NCI-H187 treated with DMSO at 0.1 percent for 48 hours (cell line): ENCODE measurements around the gene IVL.

Experiments
- DNase-seq: peaks from one replicate; lab custom pipeline; 2025; lab: John Stamatoyannopoulos, UW

Gene IVL

DNA sequence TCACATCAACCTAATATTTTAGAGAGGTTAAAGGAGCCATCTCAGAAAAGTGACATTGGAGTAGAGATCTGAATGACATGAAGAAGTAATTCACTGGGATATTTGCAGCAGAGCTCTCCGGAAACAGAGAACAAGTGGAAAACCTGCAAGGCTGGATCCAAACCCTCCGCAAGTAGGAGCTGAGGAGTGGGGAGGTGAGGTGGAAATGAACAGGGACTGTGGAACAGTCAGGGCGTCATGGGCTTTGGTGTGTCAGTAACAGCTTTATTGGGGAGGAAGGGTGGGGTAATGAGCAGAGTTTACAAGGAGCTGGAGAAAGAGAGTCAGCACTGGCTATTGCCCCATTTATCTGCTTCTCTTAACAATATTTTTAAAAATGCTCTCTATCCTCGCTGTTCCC lies 9.3 kb upstream of the IVL start:
- no peak for DNase-seq

DNA sequence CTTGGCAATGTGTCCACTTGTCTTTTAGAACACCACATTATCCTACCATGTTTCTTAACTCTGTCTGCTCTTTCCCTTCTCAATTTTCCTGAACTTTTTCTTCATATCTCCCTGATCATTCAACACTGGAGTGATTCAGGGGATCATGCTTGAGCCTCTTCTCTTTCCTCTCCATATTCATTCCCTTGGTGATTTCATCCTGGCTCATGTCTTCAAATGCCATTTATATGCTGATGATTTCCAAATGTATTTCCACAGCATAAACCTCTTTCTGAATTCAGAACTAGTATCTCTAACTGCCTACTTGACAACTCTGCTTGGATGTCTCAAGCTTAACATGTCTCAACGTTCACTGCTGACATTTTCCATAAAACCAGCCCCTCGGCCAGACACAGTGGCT lies 8.5 kb upstream of the IVL start:
- no peak for DNase-seq

DNA sequence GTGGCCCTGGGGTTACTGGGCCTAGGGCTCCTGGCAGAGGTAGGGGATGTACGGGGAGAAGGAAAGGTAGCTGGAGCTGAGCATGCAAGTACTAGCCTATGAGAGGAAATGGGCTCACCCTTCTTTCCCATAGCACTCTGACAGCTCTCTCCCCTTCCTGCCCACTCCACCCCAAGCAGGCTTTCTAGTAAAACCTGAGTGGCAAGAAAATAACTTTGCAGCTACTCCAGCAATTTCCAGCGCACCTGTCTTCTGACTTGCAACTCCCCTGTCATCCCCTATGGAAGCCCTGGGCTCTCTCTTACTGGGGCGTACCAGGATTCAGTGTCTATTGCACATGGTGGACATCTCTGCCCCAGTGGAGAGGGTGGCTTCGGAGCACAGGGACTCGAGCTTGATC lies 6.7 kb upstream of the IVL start:
- no peak for DNase-seq

GRCh38 chr1:152902636-152903035 lies 5.7 kb upstream of the IVL start:
- peak; percentile 68 for DNase-seq

- no peak for DNase-seq
Observed at GRCh38 chr1:152904688-152905440, 3.5 kb upstream of the IVL start.

DNA sequence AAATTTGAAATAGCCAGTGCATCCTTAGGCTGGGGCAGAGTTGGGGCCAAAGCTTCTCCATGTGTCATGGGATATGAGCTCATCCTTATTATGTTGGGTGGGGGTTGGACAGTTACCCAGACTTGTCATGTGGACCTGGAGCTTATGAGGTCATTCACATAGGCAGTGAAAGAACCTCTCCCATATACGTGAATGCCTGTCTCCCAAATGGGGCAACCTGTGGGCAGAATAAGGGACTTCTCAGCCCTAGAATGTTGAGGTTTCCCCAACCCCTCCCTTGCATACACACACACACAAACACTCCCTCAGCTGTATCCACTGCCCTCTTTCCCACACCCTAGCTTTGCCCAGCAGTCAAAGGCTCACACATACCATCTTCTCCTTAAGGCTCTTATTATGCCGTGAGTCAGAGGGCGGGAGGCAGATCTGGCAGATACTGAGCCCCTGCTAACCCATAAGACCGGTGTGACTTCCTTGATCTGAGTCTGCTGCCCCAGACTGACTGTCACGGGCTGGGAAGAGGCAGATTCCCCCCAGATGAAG lies 2.3 kb upstream of the IVL start:
- DNase-seq = no peak

DNA sequence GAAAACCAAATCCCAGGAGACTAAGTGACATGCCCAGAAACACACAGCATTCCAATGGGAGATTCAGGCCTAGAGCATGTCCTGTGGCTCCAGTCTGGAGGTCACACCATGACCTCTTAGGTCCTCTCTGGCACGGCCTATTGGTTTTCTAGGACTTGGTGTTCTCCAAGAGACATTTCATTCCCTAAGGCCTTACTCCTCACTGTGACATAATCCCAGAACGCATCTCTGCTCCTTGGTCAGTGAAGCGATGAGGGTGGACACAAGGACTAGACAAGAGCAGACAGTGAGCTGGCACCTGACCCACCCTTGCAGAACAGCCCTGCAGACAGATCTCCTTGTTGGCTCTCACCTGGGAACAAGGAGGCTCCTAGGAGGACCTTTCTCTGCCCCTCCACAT lies 860 bp downstream of the IVL start:
- no peak for DNase-seq

- DNase-seq = no peak
Observed at GRCh38 chr1:152912471-152912870, 4.1 kb downstream of the IVL start.

DNA sequence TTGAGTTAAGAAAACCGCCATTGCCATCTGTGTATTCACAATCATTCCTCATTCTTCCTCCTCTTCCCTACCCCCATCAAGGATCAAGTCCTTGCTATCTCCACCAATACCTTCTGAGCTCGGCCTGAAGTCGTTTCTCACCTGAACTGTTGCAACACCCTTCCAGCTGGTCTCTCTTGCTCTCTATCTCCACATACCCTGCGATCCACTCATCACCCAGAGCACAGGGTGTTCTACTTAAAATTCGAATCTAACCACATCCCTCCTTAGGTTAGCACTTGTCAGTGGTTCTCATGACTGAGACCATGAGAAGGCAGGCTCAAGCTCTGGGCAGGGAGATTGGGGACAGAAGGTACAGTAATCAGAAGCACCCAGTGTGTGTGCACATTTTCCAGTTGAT lies 4.6 kb downstream of the IVL start:
- no peak for DNase-seq

- DNase-seq = peak; percentile 35
Observed at GRCh38 chr1:152917794-152918193, 9.4 kb downstream of the IVL start.

DNA sequence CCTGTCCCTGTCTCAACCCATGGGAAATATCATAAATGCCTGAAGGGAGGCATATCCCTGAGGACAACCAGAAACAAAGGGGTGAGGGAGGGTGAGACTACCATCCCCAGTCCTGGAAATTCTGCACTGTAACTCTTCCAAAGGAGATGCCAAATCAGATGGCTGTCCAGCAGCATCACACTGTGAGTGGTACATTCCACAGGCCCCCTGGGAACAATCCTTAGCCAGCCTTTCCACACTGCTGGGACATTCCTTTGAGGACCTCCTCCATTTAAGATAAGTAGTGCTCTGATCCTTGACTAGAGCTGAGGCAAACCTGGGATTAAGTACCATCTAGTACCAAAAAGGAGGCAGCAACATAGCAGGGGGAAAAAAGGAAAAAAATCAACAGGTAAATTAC lies 10.7 kb downstream of the IVL start:
- no peak for DNase-seq

- DNase-seq = peak; percentile 83
Observed at GRCh38 chr1:152924191-152924590, 15.8 kb downstream of the IVL start.

DNA sequence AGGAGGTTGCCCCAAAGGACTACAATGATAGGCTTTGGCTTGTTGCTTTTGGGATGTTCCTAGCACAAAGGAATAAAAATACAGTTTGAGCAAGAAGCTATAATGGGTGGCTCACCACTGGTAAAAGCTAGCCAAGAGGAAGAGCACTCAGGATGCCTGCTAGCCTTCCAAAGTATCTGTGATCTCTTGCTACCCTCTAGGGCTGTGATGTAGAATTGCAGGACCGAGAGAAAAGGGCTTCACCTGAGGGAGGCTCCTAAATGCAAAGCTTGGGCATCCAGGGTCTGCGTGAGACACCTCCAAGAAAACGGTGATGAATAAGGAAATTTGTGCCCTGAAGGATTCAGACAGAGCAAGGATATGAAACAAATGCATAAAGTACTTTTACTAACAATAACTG lies 17.7 kb downstream of the IVL start:
- DNase-seq = no peak

- DNase-seq = no peak
Observed at GRCh38 chr1:152928671-152929070, 20.3 kb downstream of the IVL start.

DNA sequence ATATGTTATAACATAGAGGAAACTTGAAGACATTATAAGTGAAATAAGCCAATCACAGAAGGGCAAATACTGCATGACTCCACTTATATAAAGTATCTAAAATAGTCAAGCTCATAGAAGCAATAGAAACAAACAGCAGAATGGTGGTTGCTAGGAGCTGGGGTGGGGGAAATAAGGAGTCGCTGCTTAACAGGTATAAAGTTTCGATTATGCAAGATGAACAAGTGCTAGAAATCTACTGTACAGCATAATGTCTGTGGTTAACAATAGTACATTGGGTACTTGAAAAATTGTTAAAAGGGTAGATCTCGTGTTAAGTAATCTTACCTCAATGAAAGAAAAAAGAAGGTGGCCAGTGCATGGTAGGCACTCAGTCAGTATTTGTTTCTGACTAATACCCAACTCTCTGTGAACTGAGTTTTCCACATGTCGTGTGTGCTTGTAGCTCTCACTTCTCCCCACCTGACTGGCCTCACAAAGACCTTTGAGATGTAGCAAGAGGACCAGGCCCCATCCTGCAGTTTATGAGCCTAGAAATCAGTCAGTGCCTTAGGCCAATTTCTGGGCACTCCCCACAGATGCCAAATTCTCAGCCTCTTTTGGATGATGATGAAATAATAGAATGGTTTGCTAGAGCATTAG lies 23.9 kb downstream of the IVL start:
- no peak for DNase-seq

DNA sequence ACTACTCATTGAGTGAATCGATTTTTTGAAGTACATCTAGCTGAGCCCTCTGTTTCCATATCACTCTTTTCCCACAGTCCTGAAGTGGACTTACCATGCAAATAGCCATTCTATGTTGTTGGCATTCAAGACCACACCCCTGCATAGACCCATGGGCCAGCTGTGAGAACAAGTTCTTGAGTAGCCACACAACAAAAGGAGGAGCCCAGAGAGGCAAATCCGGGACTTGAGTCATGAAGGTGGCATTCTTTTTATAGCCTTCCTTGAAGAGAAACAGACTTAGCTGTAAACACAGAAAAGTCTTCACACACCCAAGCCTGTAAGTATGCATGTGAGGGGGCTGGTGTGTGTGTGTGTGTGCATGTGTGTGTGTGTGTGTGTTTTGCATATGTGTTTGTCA lies 24.9 kb downstream of the IVL start:
- DNase-seq = no peak

DNA sequence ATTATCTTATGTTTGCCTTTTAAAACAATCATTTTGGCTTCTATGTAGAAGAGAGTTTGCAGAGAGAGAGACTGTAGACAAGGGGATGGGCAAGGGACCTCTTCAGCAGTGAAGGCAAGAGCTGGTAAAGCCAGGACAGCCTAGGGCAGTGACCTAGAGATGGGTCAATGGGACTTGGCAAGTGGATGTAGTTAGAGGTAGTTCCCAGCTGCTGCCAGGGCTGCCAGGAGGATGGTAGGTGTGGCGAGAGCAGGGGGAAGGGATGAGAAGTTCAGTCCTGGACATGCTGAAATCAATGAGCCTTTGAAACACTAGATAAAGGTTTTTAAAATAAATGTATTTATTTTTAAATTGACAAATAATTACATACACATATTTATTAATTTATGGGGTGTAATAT lies 32.3 kb downstream of the IVL start:
- DNase-seq = no peak

- DNase-seq = no peak
Observed at GRCh38 chr1:152941037-152941711, 32.8 kb downstream of the IVL start.

GRCh38 chr1:152942161-152942560 lies 33.8 kb downstream of the IVL start:
- no peak for DNase-seq

- no peak for DNase-seq
Observed at GRCh38 chr1:152946248-152946647, 37.9 kb downstream of the IVL start.

DNA sequence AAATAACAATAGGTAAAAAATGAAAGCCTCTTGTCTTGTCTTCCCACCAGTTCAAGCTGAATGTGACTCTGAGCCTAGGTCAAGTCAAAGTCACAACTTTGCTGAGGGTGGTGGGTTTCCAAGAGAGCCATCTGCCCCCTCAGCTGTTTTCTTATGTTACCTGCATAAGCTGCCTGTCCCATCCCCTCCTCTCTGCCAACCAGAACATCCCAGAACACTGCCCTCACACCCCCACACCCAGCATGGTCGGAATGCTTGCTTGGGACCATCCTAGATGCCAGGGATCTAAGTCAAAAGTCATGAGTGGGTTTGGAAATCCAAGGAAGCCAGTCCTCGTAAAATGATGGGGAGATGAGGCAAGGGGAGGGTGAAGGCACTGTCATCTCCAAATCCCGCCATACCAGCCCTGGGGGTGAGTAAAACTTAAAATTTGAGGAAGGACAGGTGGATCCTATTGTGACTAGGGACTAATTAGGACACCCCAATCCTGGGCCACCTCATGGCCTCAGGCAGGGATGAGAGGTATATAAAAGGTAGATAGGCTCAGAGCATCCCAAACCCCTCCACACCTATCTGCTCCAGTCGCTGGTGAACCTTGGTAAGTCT lies 38.4 kb downstream of the IVL start, which contains the start of gene SPRR5:
TSS of gene SPRR5 (plus strand) at position 556 of the 606 bp plus-strand sequence. CDS start 1,349 bp downstream, outside the sequence.
- DNase-seq = no peak

DNA sequence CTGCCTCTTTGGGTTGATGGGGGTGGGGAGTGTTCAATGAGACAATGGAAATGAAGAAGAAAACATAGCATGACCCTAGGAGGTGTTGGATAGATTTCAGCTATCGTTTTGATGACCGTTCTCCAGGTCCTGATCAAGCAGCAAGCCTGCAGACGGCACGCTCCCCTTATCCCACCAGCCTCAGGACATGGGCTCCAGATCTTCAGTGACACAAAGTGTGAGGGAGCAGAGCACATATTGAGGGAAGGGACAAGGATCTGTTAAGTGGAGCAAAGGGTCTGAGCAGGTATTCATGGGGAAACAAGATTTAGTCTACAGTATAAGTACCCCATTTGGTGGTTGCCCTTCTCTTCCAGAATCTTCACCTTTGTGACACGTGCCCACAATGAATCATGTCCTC lies 43.4 kb downstream of the IVL start:
- no peak for DNase-seq

- no peak for DNase-seq
Observed at GRCh38 chr1:152953761-152954160, 45.4 kb downstream of the IVL start.
